NCI-H345 treated with DMSO at 0.1 percent for 48 hours (cell line): ENCODE measurements around the gene TUBB2A.
"Not testable (repeated sequence)": the region's sequence is repeated elsewhere in the genome, so short reads cannot be mapped to it uniquely, and the experiment has no call there.

Experiments
- DNase-seq: peaks from one replicate; lab custom pipeline; 2025; ENCODE audit not compliant: unreplicated experiment; lab: John Stamatoyannopoulos, UW

The TUBB2A gene

DNA sequence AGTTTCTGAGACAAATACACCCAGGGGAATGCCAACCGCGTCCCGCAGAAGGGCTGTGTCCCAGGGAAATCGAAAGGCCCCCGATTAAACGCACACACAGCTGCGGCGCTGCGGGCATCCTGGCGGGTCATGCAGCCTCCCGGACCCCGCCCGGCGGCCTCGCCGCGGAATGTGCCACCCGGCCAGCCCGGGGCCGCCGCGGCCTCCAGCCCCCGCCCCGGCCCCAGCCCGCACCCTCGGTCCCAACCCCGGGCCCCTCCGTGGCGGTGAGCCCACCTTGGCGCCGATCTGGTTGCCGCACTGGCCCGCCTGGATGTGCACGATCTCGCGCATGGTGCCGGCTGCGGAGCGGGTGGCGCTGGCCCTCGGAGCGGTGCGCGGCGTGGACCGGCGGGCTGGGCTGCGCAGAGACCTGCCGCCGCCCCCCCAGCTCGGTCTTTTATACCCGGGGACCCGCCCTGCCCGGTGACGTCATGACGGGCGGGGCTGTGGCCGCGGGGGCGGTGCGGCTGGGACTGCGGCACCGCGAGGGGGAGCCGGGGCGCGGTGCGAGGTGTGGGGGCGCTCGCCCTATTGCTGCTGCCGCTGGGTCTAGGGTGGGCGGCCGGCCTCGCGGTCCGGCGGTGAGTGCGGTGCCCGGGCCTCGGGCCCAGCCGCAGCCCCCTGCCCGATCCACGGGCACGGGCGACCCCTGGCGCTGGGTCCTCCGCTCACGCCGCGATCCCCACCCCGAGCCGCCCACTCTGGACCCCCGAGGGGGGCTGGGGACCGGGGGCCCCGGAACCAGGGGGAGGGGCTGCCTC is at the start of gene TUBB2A:
TUBB2A (minus strand) TSS at position 414 of the 803 bp plus-strand sequence; CDS start at position 333, 81 bp downstream.
- DNase-seq, result no peak

DNA sequence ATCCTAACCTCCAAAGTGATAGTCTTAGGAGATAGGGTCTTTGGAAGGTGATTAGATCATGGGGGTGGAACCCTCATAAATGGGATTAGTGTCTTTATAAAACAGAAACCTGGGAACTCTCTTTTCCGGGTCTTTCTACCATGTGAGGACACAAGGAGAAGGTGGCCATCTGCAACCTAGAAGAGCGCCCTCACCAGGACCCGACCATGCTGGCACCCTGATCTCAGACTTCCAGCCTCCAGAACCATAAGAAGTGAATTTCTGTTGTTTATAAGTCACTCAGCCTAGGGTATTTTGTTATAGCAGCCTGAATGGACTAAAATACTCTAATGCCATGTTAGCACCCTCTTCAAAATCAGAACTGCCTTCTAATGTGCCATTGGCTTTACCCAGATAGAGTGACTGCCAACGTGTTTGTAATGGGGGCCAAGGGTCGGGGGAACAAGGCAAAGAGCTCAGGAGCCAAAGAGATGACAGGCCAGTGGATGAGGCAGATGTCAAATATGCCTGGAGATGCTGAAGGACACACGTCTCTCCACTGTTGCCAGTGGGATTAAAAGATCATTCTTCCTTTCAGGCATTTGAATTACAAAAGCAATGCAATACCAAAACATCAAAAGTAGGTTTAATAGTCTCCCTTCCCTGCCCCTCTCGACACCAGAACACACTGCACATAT is 49.1 kb upstream of the TUBB2A start:
- no peak for DNase-seq

DNA sequence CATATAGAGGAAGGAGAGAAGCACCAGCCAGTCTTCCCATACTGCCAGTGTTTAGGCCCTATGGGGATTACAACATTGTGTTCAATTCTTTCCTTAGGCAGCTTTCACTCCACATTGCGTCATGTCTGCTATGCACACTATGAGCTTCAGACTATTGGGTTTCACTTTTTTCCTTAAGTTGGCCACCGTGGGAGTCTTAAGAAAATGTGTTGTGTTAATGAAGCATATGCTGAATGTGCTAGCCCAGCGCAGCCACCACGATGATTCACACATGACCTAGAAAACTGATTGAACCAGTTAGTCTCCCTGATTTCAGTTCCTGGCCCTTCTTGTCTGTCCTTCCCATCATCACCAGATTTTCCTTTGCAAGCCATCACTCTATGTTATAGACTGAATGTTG is 48.6 kb upstream of the TUBB2A start:
- no peak for DNase-seq

DNA sequence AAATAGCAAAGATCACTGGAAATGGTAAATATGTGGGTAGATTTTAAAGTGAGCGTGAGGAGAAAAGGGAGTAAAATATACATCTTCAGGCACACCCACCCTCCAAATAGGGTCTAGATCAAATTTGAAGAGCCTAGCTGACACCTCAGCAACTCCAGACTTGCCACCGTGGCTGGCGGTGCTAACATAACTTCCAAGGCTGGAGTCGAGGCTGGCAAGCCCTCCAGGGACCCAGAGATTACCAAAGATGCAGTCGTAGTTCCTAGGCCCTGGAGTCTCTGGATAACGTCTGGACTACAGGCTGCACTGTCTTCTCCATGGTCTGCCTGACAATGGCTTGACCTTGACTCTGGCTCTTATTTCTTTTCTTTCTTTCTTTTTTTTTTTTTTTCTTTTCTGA is 47.6 kb upstream of the TUBB2A start:
- no peak for DNase-seq

DNA sequence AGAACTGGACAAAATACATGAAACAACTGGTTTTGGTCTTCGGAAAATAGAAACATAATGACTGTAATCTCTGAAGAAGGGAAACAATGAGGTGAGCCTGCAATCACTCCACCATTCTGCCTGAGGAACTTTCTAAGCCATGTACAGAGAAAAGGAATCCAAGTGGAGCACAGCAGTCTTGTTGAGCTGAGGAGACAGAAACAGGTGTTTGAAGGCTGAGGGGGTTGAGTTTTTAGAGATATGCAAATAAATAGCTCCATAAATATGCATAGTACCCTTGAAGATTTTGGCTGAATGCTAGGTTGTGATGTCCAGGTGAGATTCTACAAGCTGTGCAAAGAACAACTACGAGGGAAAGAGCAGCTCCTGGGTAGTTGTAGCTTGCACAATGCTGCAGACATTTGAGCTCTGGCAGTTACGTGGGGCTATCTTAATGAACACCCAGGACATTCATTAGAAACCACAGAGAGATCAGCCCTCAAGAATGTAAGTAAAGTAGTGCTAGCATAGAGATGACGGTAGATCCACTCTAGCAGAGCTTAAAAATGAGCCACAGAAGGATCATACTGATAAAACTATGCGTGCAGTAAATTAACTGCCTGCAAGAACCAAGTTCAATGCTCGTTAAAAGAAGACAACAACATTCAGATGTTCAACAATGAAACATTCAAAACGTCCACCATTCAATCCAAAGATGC is 45.8 kb upstream of the TUBB2A start:
- no peak for DNase-seq

DNA sequence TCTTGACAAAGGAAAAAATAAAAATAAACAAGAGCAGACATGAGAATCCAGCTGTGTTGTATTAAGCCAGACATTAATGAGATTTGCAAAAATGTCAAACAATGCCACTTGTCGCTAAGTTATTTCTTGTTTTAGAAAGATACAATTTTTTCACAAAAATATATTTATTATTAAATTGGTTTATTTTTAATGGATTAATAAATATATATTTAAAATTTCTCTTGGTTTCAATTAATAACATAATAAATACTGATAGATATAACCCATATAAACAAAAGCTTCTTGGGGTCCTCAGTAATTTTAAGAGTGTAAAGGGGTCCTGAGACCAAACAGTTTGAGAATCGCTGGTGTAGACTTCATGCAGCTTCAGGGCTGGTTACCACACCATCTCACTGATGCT is 44.0 kb upstream of the TUBB2A start:
- no peak for DNase-seq

DNA sequence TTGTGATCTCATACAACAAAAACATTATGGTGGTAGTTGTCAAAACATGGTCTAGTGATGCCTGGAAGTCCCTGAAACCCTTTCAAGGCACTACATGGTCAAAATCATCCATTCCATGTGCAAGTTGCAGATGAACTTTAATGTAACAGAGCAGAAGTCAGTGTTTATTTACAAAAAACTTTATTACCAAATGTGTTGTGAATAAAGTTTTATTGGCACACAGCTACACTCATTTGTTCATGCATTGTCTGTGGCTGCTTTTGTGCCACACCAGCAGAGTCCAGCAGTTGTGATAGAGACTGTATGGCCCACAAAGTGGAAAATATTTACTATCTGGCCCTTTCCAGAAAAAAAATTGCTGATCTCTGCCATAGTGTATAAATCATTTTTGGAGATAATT is 43.3 kb upstream of the TUBB2A start:
- DNase-seq, result no peak

DNA sequence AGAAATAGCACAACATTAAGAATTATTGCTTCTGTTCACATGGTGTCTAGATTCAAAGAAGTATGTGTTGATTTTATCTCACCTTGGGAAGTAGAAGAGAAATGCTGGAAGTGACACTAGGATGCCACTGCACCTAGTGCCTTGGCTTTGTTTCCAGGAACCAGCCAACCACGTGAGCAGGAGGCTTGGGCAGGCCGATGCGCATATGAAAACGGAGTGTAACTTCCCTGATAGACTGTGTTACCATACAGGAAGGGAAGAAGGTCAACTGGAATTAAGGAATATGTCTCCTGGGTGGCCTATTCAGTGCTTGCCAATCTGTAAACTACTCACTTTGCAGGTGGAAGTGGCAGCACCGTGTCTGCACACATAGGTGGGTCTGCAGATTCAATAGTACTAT is 42.0 kb upstream of the TUBB2A start:
- no peak for DNase-seq

DNA sequence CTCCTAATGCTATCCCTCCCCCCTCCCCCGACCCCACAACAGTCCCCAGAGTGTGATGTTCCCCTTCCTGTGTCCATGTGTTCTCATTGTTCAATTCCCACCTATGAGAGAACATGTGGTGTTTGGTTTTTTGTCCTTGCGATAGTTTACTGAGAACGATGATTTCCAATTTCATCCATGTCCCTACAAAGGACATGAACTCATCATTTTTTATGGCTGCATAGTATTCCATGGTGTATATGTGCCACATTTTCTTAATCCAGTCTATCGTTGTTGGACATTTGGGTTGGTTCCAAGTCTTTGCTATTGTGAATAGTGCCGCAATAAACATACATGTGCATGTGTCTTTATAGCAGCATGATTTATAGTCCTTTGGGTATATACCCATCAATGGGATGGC is 40.4 kb upstream of the TUBB2A start:
- DNase-seq, result not testable (repeated sequence)

DNA sequence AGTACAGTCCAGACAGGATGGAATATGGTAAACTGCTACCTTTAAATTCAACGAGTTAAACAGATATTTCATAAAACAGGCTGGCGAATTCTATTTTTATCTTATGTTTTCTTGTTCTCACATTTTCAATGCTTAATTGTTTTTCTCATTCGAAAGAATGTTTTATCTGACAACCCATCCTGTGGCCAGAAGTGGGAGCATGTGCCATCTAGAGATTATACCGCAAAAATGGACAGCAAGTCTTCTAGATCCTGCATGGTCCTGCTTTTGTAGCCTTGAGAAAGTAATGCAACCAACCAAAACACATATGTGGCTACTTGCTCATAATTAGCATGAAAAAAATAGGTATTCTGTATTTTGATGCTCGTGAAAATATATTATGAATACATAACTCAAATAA is 39.4 kb upstream of the TUBB2A start:
- no peak for DNase-seq

DNA sequence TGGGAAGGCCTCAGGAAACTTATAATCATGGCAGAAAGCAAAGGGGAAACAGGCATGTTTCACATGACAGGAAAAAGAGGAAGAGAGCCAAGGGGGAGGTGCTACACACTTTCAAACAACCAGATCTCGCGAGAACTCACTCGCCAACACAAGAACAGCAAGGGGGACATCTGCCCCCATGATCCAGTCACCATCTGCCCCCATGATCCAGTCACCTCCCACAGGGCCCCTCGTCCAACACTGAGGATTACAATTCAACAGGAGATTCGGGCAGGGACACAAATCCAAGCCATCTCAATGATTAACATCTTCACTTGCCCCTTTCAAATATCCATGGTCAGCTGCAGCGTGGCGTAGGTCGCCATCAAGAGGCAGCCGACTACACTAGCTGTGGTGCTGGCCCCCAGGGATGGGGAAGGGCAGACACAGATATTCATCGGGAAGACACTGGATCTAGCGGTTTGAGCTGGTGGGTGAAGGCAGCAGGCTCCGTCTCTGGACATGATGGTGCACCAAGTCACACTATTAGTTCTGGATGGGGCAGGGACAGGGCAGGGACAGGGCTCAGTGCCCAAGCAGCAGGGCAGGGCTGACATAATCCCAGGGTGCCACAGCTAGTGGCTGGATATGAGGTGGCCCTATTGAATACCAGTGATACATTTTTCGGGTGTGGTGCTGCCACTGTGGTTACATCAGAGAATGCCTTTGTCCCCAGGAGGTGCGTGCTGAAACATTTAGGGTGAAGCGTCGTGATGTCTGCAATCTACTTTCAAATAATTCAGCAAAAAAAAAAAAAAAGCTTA is 38.6 kb upstream of the TUBB2A start:
- no peak for DNase-seq

DNA sequence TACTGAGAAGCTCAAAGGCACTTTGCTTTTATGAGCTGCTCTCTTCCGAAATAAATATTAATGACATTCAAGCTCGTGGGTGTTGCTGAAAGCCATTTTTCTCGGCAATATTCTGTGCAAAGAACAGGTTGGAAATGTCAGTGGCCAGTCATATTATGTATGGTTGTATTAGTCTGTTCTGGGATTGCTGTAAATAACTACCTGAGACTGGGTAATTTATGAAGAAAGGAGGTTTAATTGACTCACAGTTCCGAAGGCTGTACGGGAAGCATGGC is 38.0 kb upstream of the TUBB2A start:
- no peak for DNase-seq

DNA sequence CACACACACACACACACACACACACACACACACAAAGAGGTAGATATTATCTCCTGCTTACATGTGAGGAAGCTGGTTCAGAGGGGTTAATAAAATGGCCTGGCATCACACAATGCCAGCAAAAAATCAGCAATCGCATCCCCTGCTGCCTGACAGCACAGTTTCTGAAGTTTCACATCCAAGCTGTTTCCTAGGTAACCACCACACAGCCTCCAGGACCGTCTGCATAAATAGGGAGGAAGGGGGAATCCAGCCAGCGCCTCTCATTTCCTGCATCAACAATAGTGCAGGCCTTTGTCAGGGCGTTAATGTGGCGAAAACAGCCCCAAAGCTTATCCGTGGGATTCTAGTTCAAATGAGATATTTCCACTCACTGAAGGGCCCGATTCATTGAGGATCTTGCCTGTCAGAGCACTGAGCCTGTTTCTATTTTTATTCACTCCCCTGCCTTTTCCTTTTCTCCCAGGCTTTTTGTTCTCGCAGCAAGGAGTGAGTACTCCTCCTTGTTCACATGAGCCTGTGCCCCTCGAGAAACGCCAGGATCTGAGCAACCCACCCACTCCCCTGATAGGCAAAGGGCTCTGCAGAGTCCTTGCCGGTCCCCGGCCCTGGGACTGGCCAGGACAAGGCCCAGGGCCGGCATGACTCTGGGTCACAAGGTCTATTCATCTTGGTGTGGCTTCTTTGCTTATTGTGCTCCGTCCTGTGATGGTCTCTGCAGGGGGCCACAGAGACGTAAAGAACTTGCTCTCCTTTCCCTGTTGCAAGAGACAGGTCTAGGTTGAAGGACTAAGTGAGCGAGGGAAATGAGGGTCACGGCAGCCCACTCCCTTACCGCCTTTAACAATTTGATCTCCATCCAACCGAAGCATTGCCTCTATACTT is 37.4 kb upstream of the TUBB2A start:
- no peak for DNase-seq

DNA sequence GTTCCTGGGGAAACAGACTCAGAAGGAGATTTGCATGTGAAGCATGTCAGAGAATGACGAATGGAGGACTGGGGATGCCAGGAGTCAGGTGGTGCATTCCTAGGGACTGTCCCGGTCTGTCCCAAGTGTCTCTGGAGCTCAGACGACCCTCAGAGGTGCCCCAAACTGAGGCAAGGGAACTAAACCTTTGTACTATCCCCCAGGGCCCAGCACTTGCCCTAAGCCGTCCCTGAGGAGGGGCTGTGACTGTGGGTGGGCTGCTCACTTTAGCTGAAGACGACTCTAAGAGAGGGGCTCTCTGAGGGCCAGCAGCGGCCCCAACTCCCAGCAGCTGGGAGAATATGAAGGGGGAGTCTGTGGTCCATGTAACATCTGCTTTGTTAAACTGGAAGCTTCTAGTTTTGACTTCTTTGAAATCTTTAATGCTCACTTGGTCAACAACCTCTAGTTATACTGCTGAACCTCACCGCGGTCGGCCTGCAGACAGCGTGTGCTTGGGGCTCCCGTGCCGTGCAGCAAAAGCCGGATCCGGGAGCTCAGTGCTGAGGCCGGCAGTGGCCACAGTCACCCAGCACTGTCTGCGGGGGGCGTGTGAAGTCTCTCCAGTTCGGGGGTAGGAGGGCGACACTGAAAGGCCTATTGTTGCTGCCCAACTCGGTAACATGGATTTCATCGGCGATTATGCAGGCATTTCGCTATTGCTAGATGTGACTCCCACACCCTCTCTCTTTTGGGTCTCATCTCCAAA is 35.9 kb upstream of the TUBB2A start:
- no peak for DNase-seq

DNA sequence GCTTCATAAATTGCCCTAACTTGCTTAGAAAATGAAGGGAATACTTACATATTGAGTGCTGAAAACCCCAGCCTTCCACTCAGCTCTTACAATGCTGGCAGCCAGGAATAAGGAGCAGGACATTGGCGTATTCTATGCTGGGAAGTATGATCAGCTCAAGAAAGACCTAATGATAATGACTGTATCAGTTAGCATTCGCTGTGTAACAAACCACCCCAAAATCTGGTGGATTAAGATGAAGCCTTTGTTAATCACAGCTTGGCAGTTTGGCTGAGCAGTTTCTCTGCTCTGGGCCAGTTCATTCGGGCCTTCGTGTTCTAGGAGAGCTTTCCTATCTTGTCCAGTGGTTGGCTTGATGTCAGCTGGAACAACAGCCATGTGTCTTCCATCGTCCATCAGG is 33.4 kb upstream of the TUBB2A start:
- DNase-seq, result no peak

DNA sequence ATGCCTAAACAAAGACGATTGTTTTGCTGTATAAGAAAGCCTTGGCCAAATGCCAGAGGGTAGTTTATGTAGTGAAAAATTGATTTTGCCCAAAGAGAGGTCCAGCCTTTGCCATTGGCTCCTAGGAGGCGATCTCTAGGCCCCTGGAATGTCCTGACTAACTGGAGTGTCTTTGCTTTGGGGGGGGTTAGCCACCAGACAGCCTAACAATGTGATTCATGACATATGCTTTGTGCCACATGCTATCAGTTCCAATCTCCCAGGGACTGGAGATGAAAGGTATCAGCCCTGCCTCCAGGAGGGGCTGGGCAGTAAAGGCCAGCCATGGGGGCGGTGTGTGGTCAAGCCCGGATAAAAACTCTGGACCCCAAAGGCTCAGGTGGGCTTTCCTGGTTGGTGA is 32.7 kb upstream of the TUBB2A start:
- DNase-seq, result no peak

DNA sequence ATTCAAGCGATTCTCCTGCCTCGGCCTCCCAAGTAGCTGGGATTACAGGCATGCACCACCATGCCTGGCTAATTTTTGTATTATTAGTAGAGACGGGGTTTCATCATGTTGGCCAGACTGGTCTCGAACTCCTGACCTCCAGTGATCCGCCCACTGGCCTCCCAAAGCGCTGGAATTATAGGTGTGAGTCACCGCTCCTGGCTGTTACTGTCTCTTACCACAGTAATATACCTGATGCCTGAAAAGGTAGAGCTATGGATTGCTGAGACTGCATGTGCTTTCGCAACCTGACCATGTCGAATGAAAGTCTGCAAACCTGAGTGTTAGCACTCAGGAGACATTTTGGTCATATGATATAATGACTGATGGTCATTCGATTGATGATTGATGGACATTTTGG is 31.8 kb upstream of the TUBB2A start:
- DNase-seq, result not testable (repeated sequence)

DNA sequence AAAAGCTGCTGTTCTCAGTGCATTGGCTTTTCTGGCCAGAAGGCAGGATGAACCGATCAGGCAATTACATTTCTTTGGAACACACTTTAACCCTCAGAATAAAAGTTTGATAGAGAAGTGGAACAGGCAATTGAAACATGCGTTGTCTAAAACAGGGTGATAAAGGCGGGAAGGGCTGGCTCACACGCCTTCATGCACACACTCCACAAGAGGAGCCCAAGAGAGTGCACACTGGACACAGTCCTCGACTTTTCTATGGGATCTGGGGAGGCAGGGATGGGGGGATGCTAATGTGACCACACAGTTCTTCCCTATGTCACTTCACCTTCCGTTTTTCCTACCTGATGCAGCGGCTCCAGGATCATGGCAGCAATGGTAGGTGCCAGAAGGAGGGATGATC is 30.9 kb upstream of the TUBB2A start:
- DNase-seq, result no peak

DNA sequence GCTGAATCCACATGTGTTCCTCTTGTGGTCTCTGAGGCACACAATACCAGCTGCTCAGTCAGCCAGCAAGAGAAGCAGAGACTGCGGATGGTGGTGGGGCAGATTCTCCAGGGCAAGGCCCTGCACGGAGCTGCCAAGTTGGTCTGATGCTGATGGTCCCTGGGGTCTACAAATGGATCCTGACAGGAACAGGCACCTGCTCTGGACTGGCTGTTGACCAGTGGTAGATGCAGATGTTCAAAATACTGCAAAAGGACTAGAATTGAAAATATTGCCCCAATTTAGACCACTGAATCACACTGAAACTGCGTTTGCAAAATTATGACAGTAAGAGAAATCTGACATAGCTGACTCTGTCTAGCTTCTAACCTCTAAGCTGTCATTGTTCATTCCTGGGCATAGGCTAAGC is 29.6 kb upstream of the TUBB2A start:
- DNase-seq, result no peak

DNA sequence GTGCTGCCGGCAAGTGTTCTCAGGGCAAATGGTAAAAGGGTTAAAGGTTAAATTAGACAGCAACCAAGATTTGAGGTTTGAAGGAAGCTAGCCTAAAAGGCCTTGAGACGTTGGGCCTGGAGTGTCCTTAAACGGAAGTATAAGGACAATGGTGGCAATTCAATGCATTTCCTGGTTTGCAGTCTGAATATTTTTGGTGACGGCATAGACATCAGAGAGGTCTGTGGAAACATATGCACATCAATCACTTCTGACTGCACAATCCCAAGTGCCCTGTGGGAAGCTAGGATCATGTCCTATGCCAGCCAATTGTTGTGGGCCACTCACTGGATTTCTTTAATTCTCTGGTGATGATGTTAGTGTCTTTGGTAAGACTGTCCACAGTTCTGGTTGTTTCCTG is 25.7 kb upstream of the TUBB2A start:
- DNase-seq, result no peak
